Measurements from ENCODE around the gene ALDH3B2. TPM values are rescaled to one million over a fixed set of nuclear protein-coding genes. Genes with fewer than 3 reads are reported as not detected.

ALDH3B2 gene
- total RNA-seq, 4 donors from 2014 or later, result 62.6 to 181 (median 120) TPM

- intact Hi-C loops (cut with DNase I), result no loop called here
- peaks cover 0 to 4% (median 0%) of the 10 kb centered on the region in 4 donors for H3K27me3 ChIP-seq
- DNase-seq, result no peak
- peaks cover 0 to 11% (median 0%) of the 10 kb centered on the region in 3 donors for H3K4me1 ChIP-seq
- peaks cover 0 to 54% (median 0%) of the 10 kb centered on the region in 3 donors for H3K36me3 ChIP-seq
- no peak overlapping the region for H3K4me3 ChIP-seq
- no peak overlapping the region for H3K27ac ChIP-seq
- no peaks in the 10 kb centered on the region for H3K9me3 ChIP-seq
- TF ChIP-seq POLR2A (IDR thresholded peaks at IDR 0.05) (no peak), CTCF (IDR thresholded peaks at IDR 0.05) (no peak)
- 93 to 97% methylated on average over 5 to 7 of the region's 11 CpGs for WGBS, 2 donors
These were observed 8.1 kb downstream of the ALDH3B2 start for GRCh38 chr11:67666303-67666645.

DNA sequence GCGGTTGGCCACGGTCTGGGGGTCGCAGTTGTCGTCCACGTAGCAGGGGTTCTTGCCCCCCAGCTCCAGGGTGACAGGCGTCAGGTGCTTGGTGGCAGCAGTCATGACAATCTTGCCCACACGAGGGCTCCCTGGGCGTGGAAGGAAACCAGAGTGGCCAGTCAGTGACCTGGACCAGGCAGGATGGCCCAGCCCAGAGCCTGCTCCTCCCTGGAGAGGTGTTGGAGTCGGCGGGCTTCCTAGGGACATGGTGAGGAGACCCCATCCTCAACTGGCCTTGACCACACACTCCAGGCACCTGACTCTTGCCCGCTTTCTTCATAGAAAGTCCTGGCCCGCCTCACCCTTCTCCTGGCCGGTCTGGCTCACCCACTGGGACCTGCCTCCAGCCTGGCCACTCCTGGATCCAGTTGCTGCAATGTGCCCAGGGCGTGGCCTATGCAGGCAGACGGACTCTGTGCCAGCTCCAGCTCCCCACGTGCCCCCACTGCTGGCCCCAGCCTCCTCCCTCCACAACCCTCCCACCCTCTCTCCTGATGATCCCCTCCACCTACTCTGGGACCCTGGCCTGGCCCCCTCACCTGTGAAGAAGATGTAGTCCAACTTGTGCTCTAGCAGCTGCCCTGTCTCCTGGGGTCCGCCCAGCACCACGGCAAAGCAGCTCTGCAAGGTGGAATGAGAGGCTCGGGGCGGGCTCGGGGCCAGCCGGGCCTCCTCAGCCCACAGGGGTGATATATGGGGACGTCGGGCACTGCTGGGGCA is 8.7 kb downstream of the ALDH3B2 start:
- Histone ChIP-seq H3K27ac (no peak overlapping the region), H3K4me3 (no peak overlapping the region), H3K36me3 (peaks cover 0 to 54% (median 0%) of the 10 kb centered on the region in 3 donors), H3K4me1 (peaks cover 0 to 5% (median 0%) of the 10 kb centered on the region in 3 donors), H3K27me3 (peaks cover 0 to 4% (median 0%) of the 10 kb centered on the region in 4 donors), H3K9me3 (no peaks in the 10 kb centered on the region)
- TF ChIP-seq CTCF (IDR thresholded peaks at IDR 0.05) (peak in 3 of 6 experiments; percentile 20 to 50 (median 34)), POLR2A (IDR thresholded peaks at IDR 0.05) (no peak)
- intact Hi-C loops (cut with DNase I), result no loop called here
- WGBS, 2 donors, result 79 to 83% methylated on average over 6 to 8 of the region's 24 CpGs
- DNase-seq, result no peak

DNA sequence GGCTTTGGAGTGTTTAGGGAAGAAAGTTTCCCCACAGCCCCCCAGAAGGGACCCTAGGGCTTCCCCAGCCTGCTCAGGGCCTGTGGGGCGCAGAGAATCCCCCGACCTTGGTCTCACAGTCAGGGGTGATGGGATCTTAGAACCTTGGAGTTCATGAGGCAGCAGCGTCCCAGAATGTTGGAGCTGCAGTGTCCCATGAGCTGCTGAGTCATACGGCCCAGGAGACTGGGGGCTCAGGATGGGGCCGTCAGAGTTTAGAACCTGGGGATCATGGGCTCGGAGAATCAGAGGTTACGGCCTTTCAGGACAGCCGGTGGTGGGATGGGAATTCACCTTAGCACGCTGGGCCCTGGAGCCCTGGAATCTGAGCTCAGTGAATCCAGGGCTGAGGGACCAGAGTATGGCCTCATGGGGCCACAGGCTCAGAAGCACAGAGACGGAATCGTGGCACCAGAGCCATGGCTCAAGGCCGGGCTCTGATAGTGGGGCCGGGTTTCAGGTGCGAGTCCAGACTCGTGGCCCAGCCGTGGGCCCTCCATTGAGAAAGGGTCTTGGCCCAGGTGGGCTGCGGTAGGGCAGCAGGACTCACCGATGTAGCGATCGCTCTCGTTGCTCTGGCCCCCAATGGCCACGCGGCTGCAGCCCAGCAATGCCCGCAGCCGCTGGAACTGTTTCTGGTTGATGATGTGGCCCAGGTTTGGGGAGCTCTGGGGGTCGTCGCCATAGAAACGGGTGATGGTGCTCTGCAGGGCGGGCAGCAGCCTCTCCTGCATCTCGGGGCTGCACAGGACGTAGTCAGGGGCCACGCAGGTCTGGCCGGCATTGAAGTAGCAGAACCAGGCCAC is 9.5 kb downstream of the ALDH3B2 start:
- no peaks in the 10 kb centered on the region for H3K9me3 ChIP-seq
- no peak for DNase-seq
- 87% methylated on average over 22 of the region's 33 CpGs; no CpG with 5 or more reads in 1 of the 2 donors for WGBS, 2 donors
- no peak overlapping the region for H3K4me3 ChIP-seq
- intact Hi-C loops (cut with DNase I), result no loop called here
- TF ChIP-seq CTCF (IDR thresholded peaks at IDR 0.05) (no peak), POLR2A (IDR thresholded peaks at IDR 0.05) (no peak)
- H3K27me3 ChIP-seq, result peaks cover 0 to 4% (median 0%) of the 10 kb centered on the region in 4 donors
- no peaks in the 10 kb centered on the region for H3K4me1 ChIP-seq
- H3K27ac ChIP-seq, result no peak overlapping the region
- H3K36me3 ChIP-seq, result peaks cover 0 to 54% (median 0%) of the 10 kb centered on the region in 3 donors

DNA sequence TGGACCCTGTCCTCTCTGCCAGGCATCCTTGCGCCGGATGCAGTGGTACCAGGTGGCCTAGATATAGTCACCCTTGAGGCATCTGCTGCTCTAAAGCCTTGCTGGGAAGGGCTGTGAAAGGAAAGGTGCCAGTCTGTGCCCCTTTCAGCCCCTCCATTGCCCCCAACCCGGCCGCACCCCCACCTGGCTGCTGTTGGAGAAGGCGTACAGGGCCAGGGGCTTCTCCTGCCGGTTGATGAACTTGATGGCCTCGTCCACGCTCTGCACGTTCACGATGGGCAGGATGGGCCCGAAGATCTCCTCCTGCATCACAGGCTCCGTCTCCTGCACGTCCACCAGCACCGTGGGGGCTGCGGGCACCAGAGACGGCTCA is 10.2 kb downstream of the ALDH3B2 start:
- WGBS, 2 donors, result 67% methylated on average over 1 of the region's 16 CpGs; no CpG with 5 or more reads in 1 of the 2 donors
- H3K27me3 ChIP-seq, result peaks cover 0 to 4% (median 0%) of the 10 kb centered on the region in 4 donors
- no peaks in the 10 kb centered on the region for H3K9me3 ChIP-seq
- no peak overlapping the region for H3K27ac ChIP-seq
- no peak for TF ChIP-seq POLR2A (IDR thresholded peaks at IDR 0.05)
- no peak for TF ChIP-seq CTCF (IDR thresholded peaks at IDR 0.05)
- no peak for DNase-seq
- H3K36me3 ChIP-seq, result peaks cover 0 to 54% (median 0%) of the 10 kb centered on the region in 3 donors
- intact Hi-C loops (cut with DNase I), result no loop called here
- peaks cover 0 to 2% (median 0%) of the 10 kb centered on the region in 3 donors for H3K4me1 ChIP-seq
- no peak overlapping the region for H3K4me3 ChIP-seq
